Prostate gland (tissue), 2 donors: ENCODE measurements around the gene GZMB.

Source experiments
- CTCF ChIP-seq, 4 experiments: fragments of 200-600 bp in 2 of 4; fragments of 450-650 bp in 2 of 4; sonication (generic) in 2 of 4; IDR thresholded peaks; 1 replicate in 3 of 4; 2 replicates in 1 of 4; pipeline ENCODE4 v1.5.1; 2016 to 2019; ENCODE audit warnings: antibody characterized with exemption in 4 of 4, mild to moderate bottlenecking in 2 of 4, moderate library complexity in 2 of 4
- POLR2A ChIP-seq: fragments of 450-650 bp; IDR thresholded peaks from one replicate; pipeline ENCODE4 v1.6.1; 2016; ENCODE audit warnings: antibody characterized with exemption, mild to moderate bottlenecking
- POLR2AphosphoS5 ChIP-seq: sonication (generic); formaldehyde crosslinking; IDR thresholded peaks from one replicate; pipeline ENCODE4 v1.6.1; 2017; ENCODE audit warnings: antibody characterized with exemption

- TF ChIP-seq POLR2A (no peak), CTCF (IDR thresholded peaks at IDR 0.05) (no peak), POLR2AphosphoS5 (no peak)
These were observed 31.5 kb upstream of the GZMB start for GRCh38 chr14:24665440-24665991.
